HG02938 (cell line): ENCODE results near the gene ACOT2.

Experiments
- ATAC-seq: cut with Tn5 transposase; IDR thresholded peaks from one replicate; pipeline ENCODE4 v1.9.1; 2021; ENCODE audit warnings: mild to moderate bottlenecking, moderate library complexity; ENCODE audit not compliant: unreplicated experiment

Gene ACOT2

DNA sequence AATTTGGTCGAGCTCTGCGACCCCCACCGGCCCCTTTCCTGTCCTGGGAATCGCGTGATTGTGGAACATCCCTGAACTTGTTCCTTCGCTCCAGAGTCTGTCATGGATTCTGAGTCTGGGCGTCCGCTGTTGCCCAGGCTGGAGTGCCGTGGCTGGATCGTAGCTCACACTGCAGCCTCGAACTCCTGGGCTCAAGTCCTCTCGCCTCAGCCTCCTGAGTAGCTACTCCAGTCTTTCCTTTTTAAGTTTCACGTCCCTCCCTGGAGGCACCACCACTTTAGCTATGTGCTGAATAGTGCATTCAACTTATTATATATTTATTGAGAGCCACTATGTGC lies 44.0 kb downstream of the ACOT2 start:
- peak; percentile 16 for ATAC-seq

DNA sequence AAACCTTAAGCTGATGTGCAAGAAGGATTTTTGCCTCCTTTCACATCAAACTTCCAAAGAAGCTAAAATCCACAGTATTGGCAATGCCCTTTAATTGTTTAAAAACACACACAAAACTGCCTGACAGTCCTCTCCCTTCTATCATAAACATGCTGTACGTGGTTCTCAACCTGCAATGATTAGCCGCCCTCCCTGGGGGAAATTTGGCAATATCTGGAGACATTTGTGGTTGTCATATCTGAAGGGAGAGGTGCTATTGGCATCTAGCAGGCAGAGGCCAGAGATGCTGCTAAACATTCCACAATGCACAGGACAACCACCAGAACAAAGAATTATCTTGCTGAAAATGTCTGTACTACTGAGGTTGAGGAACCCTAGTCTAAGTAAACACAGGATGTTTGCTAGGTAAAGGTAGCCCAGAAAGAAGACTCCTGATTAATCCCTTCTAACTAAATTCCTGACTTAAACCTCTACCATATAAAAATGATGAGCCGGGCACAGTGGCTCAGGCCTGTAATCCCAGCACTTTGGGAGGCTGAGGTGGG lies 44.5 kb downstream of the ACOT2 start:
- no peak for ATAC-seq

DNA sequence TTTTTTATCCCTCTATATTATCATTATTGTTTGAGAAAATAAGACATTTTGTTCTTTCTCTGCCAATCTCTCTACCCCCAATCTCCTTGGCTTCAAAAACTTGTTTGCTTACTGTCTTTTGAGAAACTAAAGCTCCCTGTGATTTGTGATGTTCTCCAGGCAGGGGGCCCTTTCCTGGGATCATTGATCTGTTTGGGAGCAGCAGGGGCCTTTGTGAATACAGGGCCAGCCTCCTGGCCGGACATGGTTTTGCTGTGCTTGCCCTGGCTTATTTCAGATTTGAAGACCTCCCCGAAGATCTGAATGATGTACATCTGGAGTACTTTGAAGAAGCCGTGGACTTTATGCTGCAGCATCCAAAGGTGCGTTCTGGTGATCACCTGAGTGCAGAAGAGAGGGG lies 47.8 kb downstream of the ACOT2 start:
- ATAC-seq, result no peak

DNA sequence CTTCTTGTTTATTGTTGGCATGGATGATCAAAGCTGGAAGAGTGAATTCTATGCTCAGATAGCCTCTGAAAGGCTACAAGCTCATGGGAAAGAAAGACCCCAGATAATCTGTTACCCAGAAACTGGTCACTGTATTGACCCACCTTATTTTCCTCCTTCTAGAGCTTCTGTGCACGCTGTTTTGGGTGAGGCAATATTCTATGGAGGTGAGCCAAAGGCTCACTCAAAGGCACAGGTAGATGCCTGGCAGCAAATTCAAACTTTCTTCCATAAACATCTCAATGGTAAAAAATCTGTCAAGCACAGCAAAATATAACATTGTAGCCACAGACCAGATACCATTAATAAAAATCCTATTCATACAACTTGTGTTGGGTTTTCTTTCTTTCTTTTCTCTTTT lies 50.5 kb downstream of the ACOT2 start:
- ATAC-seq, result no peak

DNA sequence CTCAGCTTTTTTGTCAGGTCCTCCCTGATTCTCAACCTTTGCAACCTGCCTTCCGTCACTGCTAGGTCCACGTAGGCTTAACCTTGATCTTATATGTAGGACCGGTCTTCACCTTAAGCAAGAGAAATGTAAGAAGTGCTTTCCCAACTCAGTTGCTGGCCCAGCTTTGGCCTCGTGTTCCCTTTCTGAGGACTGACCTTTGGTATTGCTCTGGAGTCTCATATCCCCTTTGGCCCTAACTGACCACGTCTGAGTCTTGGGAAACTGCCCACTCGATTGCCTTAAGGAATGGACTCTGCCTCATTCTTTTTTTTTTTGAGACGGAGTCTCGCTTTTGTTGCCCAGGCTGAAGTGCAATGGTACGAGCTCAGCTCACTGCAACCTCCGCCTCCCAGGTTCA lies 51.3 kb downstream of the ACOT2 start:
- no peak for ATAC-seq

DNA sequence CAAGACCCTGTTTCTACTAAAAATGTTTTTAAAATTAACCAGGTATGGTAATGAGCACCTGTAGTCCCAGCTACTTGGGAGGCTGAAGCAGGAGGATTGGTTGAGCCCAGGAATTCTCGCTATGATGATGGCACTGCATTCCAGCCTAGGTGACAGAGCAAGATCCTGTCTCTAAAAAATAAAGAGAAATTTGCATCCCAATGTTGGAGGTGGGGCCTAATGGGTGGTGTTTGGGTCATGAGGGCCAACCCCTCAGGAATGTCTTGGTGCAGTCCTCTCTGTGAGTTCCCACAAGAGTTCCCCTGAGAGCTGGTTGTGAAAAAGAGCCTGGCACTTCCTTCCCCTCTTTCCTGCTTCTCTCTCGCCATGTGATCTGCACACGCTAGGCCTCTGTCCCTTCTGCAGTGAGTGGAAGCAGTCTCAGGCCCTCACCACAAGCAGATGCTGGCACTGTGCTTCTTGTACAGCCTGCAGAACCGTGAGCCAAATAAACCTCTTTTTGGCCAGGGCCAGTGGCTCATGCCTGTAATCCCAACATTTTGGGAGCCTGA lies 54.6 kb downstream of the ACOT2 start:
- no peak for ATAC-seq
